ENCODE results near the gene CFDP1.

Gene CFDP1

DNA sequence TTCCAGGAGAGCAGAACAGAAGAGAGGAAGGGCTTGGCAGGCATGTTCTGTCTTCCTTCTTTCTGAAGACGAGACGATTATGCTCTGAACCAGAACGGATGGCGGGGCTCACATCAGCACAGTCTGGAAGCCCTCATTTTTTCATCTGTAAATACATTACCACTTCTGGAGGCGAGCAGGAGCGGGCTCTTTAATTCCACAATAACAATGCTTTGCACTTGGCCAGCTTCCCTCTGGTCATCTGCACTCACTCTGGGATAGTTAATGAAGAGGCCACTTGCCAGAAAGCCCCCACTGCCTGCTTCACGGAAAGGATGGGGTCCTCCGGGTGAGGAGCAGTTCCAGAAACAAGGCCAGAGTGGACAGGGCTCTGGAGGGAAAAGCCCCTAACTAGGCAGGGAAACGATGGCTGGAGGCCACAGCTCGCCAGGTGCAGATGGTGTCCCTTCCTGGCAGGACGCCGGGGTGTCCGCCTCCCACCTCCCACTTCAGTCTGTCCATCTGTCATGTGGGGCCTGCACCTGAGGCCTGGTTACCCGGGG is 168.8 kb downstream of the CFDP1 start:
- ChIA-PET CTCF (interaction anchor here (1.8 to 2.1 kb wide), 2 partner anchors 10 to 31 kb away, joined by 4 to 7 read pairs; no protein-coding TSS in a partner anchor), POLR2A (no interaction called here)
- DNase-seq (ENCODE audit: low read depth, low spot score), result no peak

DNA sequence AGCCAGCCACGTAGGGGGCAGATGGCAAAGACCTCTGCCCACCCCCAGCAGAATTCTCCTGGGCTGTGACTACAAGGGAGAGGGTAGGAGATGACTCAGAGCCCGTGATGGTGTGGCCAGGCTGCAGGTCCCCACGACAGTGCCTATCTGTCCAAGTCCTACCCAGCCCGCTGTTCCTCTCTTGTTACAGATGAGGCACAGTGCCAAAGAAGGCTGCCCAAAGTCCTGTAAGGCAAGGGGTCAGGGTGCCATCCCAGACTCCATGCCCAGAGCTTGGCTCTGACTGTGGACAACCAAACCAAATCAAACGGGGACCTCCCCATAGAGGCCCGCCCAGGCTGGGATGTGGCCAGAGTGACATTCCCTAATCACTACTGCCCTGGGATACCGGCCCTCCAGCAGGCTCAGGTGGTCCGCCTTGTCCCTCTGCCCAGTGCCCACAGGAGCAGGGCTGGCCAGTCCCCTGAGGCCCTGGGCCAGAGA is 169.3 kb downstream of the CFDP1 start:
- ChIA-PET CTCF (interaction anchor here (1.0 to 2.1 kb wide), 2 partner anchors 10 to 29 kb away, joined by 3 to 7 read pairs; no protein-coding TSS in a partner anchor), POLR2A (no interaction called here)
- no peak for DNase-seq (ENCODE audit: low read depth, low spot score)
- H3K4me3 ChIP-seq (ENCODE audit: low read depth, low read length), result peak overlapping the region; percentile 81
- TF ChIP-seq, protein P1, sequence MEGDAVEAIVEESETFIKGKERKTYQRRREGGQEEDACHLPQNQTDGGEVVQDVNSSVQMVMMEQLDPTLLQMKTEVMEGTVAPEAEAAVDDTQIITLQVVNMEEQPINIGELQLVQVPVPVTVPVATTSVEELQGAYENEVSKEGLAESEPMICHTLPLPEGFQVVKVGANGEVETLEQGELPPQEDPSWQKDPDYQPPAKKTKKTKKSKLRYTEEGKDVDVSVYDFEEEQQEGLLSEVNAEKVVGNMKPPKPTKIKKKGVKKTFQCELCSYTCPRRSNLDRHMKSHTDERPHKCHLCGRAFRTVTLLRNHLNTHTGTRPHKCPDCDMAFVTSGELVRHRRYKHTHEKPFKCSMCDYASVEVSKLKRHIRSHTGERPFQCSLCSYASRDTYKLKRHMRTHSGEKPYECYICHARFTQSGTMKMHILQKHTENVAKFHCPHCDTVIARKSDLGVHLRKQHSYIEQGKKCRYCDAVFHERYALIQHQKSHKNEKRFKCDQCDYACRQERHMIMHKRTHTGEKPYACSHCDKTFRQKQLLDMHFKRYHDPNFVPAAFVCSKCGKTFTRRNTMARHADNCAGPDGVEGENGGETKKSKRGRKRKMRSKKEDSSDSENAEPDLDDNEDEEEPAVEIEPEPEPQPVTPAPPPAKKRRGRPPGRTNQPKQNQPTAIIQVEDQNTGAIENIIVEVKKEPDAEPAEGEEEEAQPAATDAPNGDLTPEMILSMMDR (IDR thresholded peaks at IDR 0.05; ENCODE audit: insufficient read depth, low read length, missing control alignments), result no peak

More for the DNA sequence above, 168.8 kb downstream of the CFDP1 start:
- peak overlapping the region; percentile 81 for H3K4me3 ChIP-seq (ENCODE audit: low read depth, low read length)
- TF ChIP-seq, protein P1 (IDR thresholded peaks at IDR 0.05; ENCODE audit: insufficient read depth, low read length, missing control alignments), result no peak

DNA sequence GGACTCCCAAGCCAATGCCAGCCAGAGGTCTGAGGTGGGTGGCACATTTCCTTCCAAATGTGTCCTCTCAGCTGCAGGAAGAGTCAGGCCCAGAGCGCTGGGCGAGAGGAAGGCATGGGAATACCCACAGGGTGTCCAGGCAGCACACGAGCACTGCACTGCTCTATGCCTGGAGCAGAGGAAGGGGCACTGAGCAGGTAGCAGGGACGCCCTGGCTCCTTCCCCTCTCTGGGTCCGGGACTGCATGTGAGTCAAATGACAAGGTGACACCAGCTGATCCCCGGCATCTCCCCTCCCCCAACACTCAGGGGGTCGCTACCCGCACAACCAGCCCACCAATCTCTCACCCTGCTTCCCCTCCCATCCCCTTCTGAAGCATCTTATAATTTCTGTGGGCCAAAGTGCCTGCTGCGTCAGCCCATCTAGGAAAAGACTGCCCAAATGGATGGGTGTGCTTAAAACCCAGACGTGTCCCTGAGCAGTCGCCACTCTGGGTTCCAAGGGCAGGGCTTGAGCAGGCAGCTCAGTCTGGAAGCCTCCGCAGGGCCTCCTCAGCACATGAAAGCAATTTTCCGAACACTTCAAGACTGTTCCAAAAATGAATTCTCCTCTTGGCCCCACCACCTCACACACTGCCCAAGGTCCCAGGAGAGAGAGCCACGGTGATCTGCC is 169.9 kb downstream of the CFDP1 start:
- no peak for DNase-seq (ENCODE audit: low read depth, low spot score)
- TF ChIP-seq, protein P1 (IDR thresholded peaks at IDR 0.05; ENCODE audit: insufficient read depth, low read length, missing control alignments), result no peak
- CTCF ChIA-PET, result interaction anchor here (1.0 to 2.1 kb wide), 2 partner anchors 9 to 29 kb away, joined by 3 to 7 read pairs; no protein-coding TSS in a partner anchor
- POLR2A ChIA-PET, result interaction anchor here (0.8 to 1.1 kb wide), 2 partner anchors 16 to 18 kb away, joined by 3 to 4 read pairs; no protein-coding TSS in a partner anchor
- H3K4me3 ChIP-seq (ENCODE audit: low read depth, low read length), result peak overlapping the region; percentile 81

DNA sequence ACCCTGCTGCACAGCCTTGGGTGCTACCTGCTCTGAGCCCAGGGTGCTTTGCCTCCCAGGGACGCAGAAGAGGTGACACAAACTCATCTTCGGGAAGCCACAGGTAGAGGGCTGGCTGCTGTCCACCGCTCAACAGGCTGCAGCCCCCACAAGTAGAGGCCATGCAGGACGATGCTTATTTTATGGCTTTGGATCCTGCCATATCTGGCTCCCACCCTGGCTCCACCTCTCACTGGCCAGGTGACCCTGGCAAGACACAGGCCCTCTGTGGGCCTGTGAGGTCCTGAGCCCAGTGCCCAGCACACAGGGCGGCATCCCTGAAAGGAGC is 170.5 kb downstream of the CFDP1 start:
- peak overlapping the region; percentile 81 for H3K4me3 ChIP-seq (ENCODE audit: low read depth, low read length)
- CTCF ChIA-PET, result interaction anchor here (1.0 to 2.1 kb wide), 2 partner anchors 9 to 28 kb away, joined by 3 to 7 read pairs; no protein-coding TSS in a partner anchor
- TF ChIP-seq, protein P1 (IDR thresholded peaks at IDR 0.05; ENCODE audit: insufficient read depth, low read length, missing control alignments), result no peak
- POLR2A ChIA-PET, result interaction anchor here (0.8 to 1.1 kb wide), 3 partner anchors 11 to 18 kb away, joined by 3 to 4 read pairs (median 3); partner anchors contain the start of gene BCAR1
- DNase-seq (ENCODE audit: low read depth, low spot score), result no peak

DNA sequence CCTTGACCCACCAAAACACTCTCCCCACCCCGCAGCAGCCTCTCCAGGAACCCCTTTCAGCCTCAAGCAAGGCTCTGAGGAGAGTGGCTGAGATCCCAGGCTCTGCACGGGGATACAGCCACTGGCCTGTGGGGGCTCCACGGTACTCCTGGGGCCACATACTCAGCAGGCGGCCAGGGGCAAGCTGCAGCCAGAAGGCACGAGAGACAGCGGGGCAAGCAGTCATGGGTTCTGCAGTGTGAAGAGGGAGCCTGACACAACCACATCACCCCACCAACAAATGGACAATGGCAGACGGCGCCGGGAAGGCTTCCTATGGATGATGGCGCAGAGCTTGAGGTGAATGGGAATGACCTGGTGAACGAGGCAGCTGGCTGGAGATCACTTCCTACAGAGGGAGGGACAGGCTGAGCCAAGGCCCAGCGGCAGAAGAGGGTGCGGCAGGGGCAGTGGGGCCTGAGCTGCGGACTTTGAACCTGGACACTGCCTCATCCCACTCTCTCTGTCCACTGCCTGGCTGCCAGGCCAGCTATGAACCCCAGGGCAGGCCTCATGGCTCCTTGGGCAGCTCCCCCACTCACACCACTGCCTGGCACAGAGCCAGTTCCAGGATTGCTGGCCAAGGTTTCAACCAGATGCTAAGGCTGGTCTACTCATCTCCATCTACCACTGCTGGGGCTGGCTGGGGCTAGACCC is 171.1 kb downstream of the CFDP1 start:
- CTCF ChIA-PET, result interaction anchor here (1.0 to 2.1 kb wide), 2 partner anchors 8 to 140 kb away, joined by 3 to 7 read pairs; no protein-coding TSS in a partner anchor
- POLR2A ChIA-PET, result interaction anchor here (0.8 kb wide), 1 partner anchor 11 kb away, joined by 3 read pairs; the partner anchor contains the start of gene BCAR1
- TF ChIP-seq, protein P1 (IDR thresholded peaks at IDR 0.05; ENCODE audit: insufficient read depth, low read length, missing control alignments), result no peak
- DNase-seq (ENCODE audit: low read depth, low spot score), result no peak
- H3K4me3 ChIP-seq (ENCODE audit: low read depth, low read length), result no peak overlapping the region; the same call in 1 of the 2 replicates

Measured in AG04449 (cell line).